Spleen (tissue), 13 donors: ENCODE measurements around the gene RNF167. TPM values are rescaled to one million over a fixed set of nuclear protein-coding genes. Genes with fewer than 3 reads are reported as not detected.

Source experiments
- DNase-seq: peaks from one replicate; pipeline ENCODE4 v3.0.0-alpha.2; 2020
- H3K27ac ChIP-seq, 8 donors: fragments of 200-600 bp; sonication (generic) in 7 of 8; 1 replicate in 4 of 8; 2 replicates in 4 of 8; pipeline versions ENCODE4 v1.5.0 to v1.8.0; 2016 to 2021; ENCODE audit warnings: inconsistent platforms in 4 of 8, mild to moderate bottlenecking in 4 of 8, moderate library complexity in 1 of 8
- H3K27me3 ChIP-seq, 7 donors: fragments of 200-600 bp; sonication (generic) in 6 of 7; replicated peaks in 1 of 7; 1 replicate in 4 of 7; 2 replicates in 3 of 7; pipeline versions ENCODE4 v1.5.0 to v1.8.0; 2016 to 2021; ENCODE audit warnings: inconsistent platforms in 3 of 7, mild to moderate bottlenecking in 1 of 7
- H3K36me3 ChIP-seq, 6 donors: fragments of 200-600 bp; sonication (generic) in 5 of 6; 1 replicate in 4 of 6; 2 replicates in 2 of 6; pipeline versions ENCODE4 v1.5.0 to v1.8.0; 2016 to 2021; ENCODE audit warnings: inconsistent platforms in 2 of 6
- H3K4me1 ChIP-seq, 6 donors: fragments of 200-600 bp; sonication (generic) in 5 of 6; 1 replicate in 3 of 6; 2 replicates in 3 of 6; pipeline versions ENCODE4 v1.5.0 to v1.8.0; 2016 to 2021; ENCODE audit warnings: inconsistent platforms in 3 of 6
- H3K4me3 ChIP-seq, 8 donors: fragments of 200-600 bp; sonication (generic) in 7 of 8; 1 replicate in 4 of 8; 2 replicates in 4 of 8; pipeline versions ENCODE4 v1.5.0 to v1.8.0; 2016 to 2021; ENCODE audit warnings: inconsistent platforms in 4 of 8, mild to moderate bottlenecking in 4 of 8, moderate library complexity in 2 of 8
- H3K9me3 ChIP-seq, 8 donors: fragments of 200-600 bp; sonication (generic) in 7 of 8; 1 replicate in 4 of 8; 2 replicates in 4 of 8; pipeline versions ENCODE4 v1.5.0 to v1.8.0; 2016 to 2021; ENCODE audit warnings: inconsistent platforms in 4 of 8
- CTCF ChIP-seq, 11 experiments: fragments of 200-600 bp in 7 of 11; fragments of 450-650 bp in 4 of 11; sonication (generic) in 4 of 11; IDR thresholded peaks in 8 of 11; conservative IDR thresholded peaks in 3 of 11; 1 replicate in 7 of 11; 2 replicates in 4 of 11; pipeline versions ENCODE4 v1.4.0 to v1.8.0; 2016 to 2021; ENCODE audit warnings: antibody characterized with exemption in 11 of 11, inconsistent platforms in 4 of 11, mild to moderate bottlenecking in 1 of 11
- POLR2A ChIP-seq, 3 donors: fragments of 450-650 bp; IDR thresholded peaks; one replicate each; pipeline ENCODE4 v1.5.1; 2017; ENCODE audit warnings: antibody characterized with exemption in 3 of 3, mild to moderate bottlenecking in 1 of 3
- POLR2AphosphoS5 ChIP-seq, 3 donors: sonication (generic); formaldehyde crosslinking; IDR thresholded peaks; one replicate each; pipeline ENCODE4 v1.5.1; 2017; ENCODE audit warnings: antibody characterized with exemption in 3 of 3
- WGBS, 5 donors: extraction: QIAGEN DNeasy Blood & Tissue Kit in 3 of 5; methylation state at CpG; one replicate each; pipeline versions ENCODE4 v1.1.5 to v1.1.7; 2013 to 2018; 5-methylcytosine and 5-hydroxymethylcytosine counted together
- intact Hi-C: fragments of 100-400 bp; cut with DNase I; formaldehyde crosslinking; loops from one replicate; pipeline ENCODE4 v1.15.0; 2023; ENCODE audit warnings: low total_unique reads
- long read RNA-seq, 2 donors: transcript quantifications; one replicate each; lab custom pipeline, GENCODE V29; 2026
- polyA plus RNA-seq, 3 donors: library from polyadenylated mRNA; stranded (reverse); fragments of 200-250 nt; gene quantifications; one replicate each; pipeline ENCODE4 v1.2.1, GENCODE V29; 2013
- total RNA-seq, 7 donors: library from RNA; depleted of rRNA in 3 of 7; stranded (reverse); fragments of >200 nt in 3 of 7; fragmentation: NEBNext Ultra II Directional in 4 of 7; extraction: Animal tissue kit (Norgen Biotek cat#: 25700) in 4 of 7; gene quantifications; one replicate each; pipeline versions ENCODE4 v1.1.0 to v1.2.1, GENCODE V29; 2016 to 2021
- donor health status: healthy with polysubstance abuse.
- donor health status: DM: no; HTN: no; CAD: no; lungs with moderate emphysema.
- donor health status: DM: no; HTN: no; CAD: no.
- donor health status: Bipolar disorder and iron deficiency.
- donor health status: healthy.
- donor health status: DM: no; HTN: no; CAD: no.
- donor health status: DM: yes; HTN: yes; CAD: no.

RNF167 gene
- total RNA-seq (100 to 1,000 TPM in 1 of 7 donors, 10 to 100 TPM in 6; 57.6 to 109 (median 78.6) TPM), polyA plus RNA-seq (100 to 1,000 TPM in 2 of 3 donors, 10 to 100 TPM in 1; 96.4 to 146 (median 129) TPM)
- long read RNA-seq, donor 1, transcript RNF167-211 (9 exons, 1,757 nt) = major isoform, 16 of 35 reads
- long read RNA-seq, donor 1, partial matches to known transcripts = 14 of 35 reads
- long read RNA-seq, donor 1, other reads (novel, unspliced or antisense) = 0 of 35 reads
- long read RNA-seq, donor 2, transcript RNF167-211 (9 exons, 1,757 nt) = major isoform, 6 of 1,985 reads
- long read RNA-seq, donor 2, transcript RNF167-201 (10 exons, 1,915 nt) = minor isoform, 5 of 1,985 reads
- long read RNA-seq, donor 2, partial matches to known transcripts = 1,948 of 1,985 reads
- long read RNA-seq, donor 2, other reads (novel, unspliced or antisense) = 25 of 1,985 reads

DNA sequence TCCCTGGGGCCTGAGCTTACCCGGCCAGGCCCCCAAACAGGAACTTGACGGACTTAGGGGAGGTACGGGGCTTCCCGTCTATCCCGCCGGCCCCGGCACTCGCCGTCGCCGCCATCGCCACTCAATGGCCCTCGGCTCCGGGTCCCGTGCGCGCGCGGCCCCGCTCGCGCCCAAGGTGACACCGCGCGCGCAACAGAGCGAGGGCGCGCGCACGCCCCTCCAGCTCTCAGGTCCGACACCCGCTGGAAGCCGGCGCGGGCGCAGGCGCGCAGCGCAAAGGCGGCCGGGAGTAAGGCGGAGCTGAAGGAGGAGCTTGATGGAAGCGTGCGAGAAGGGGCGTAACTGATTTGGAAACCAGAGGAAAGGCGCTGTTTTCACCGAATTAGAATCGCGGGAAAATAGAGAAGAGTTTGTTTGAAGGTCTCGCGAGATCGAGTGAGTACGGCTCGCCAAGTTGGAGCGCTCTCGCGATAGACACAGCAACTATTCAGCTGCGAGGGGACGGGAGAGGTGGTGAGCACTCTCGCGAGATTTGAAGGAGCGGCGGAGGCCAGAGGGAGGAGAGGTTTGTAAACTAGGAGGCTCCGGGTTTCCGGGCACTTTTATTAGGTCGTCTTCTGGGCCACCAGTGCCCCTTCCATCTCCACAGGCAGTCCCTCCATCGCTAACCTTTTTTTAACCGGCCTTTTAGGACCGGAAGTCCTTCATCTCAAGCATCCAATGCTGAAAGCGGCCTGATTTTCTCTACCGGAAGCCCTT, at the start of gene RNF167, which contains the start of gene SLC25A11:
Gene RNF167 (plus strand): TSS at position 473 of the 759 bp plus-strand sequence. CDS start 642 bp downstream, outside the sequence.
Gene SLC25A11 (minus strand): TSS at position 251 of the 759 bp plus-strand sequence. CDS start 136 bp downstream, at position 115.
- TF ChIP-seq POLR2A (IDR thresholded peaks at IDR 0.05) (peak in 2 of 3 donors; percentile 32 to 58), CTCF (IDR thresholded peaks at IDR 0.05 in 8 of 11, conservative IDR thresholded peaks at IDR 0.05 in 3 of 11) (peak in 8 of 11 experiments; percentile 12 to 68 (median 40)), POLR2AphosphoS5 (IDR thresholded peaks at IDR 0.05) (peak; percentile 87 to 92 (median 91))
- peaks cover 45 to 80% (median 65%) of the 10 kb centered on the region in 6 donors for H3K4me1 ChIP-seq
- intact Hi-C loops = loop anchor here (2.0 to 10.0 kb wide), 2 partner anchors 27 to 55 kb away; partner anchors contain the start of genes INCA1, KIF1C and SPAG7
- no peaks in the 10 kb centered on the region for H3K9me3 ChIP-seq
- H3K36me3 ChIP-seq = peaks cover 0 to 70% (median 41%) of the 10 kb centered on the region in 6 donors
- WGBS, 5 donors = 0% methylated on average over 55 to 72 of the region's 72 CpGs
- H3K27me3 ChIP-seq = no peaks in the 10 kb centered on the region
- DNase-seq = peak; percentile 98
- peak within 1 kb of the TSS; percentile 93 to 99 (median 97) for H3K27ac ChIP-seq
- H3K4me3 ChIP-seq = peak within 1 kb of the TSS; percentile 57 to 95 (median 78)

DNA sequence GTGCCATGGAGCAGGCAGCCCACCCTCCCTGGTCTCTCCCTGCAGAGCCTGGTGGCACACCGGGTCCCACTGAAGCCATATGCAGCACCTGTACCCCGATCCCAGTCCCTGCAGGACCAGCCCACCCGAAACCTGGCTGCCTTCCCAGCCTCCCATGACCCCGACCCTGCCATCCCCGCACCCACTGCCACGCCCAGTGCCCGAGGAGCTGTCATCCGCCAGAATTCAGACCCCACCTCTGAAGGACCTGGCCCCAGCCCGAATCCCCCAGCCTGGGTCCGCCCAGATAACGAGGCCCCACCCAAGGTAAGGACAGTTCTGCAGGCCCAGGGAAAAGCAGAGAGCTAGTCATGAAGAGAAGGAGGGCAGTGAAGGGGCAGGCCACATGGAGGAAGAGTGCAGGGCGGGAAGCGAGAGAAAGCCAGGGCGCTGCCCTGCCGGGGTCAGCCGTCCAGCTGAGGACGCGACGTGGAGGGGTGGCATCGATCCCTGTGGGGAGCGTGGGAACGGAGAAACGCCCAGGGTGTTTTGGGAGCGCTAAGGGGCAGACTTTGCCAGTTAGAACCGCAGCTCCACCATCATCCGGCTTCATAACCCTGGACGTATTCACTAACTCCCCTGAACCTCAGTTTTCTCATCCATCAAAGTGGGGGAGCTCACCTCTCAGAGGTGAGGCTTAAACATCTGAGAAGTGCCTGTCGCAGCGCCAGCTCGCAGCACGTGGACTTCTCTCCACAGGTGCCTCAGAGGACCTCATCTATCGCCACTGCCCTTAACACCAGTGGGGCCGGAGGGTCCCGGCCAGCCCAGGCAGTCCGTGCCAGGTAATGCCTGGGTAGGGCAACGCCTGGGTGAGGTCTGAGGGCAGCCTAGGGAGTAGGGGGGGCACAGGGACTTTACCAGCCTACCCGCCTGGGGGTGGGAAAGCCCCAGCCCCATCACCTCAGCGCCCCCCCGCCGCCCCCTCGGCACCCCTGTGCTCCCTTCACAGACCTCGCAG, 48.4 kb upstream of the RNF167 start:
- no peak overlapping the region for H3K4me3 ChIP-seq
- WGBS, 5 donors = 92 to 96% (median 94%) methylated on average over 38 to 42 of the region's 42 CpGs

More for the DNA sequence above, 48.4 kb upstream of the RNF167 start:
- TF ChIP-seq POLR2A (IDR thresholded peaks at IDR 0.05) (no peak), POLR2AphosphoS5 (IDR thresholded peaks at IDR 0.05) (no peak), CTCF (IDR thresholded peaks at IDR 0.05 in 8 of 11, conservative IDR thresholded peaks at IDR 0.05 in 3 of 11) (no peak)
- Histone ChIP-seq H3K36me3 (peaks cover 8 to 100% (median 90%) of the 10 kb centered on the region in 6 donors), H3K9me3 (no peaks in the 10 kb centered on the region), H3K27ac (no peak overlapping the region), H3K4me1 (peaks cover 0 to 8% (median 0%) of the 10 kb centered on the region in 6 donors), H3K27me3 (no peaks in the 10 kb centered on the region)
- no peak for DNase-seq
- intact Hi-C loops = no loop called here
